Common myeloid progenitor, CD34-positive (primary cell): Measurements from ENCODE around the gene NAA40.

Source experiments
- CTCF ChIA-PET: fragments of 350-600 bp; sonication (Branson Sonifier 250); formaldehyde crosslinking; loops from one replicate; lab custom pipeline; 2021; ENCODE audit warnings: antibody characterized with exemption; lab: Charles Lee
- POLR2A ChIA-PET: fragments of 350-600 bp; sonication (Branson Sonifier 250); formaldehyde crosslinking; loops from one replicate; lab custom pipeline; 2021; ENCODE audit warnings: antibody characterized with exemption; lab: Charles Lee
- DNase-seq, 3 donors: peaks; one replicate each; pipeline versions ENCODE4 v3.0.0 to v3.0.0-alpha.2; 2013
- H3K27ac ChIP-seq, 2 experiments: 1 replicate in 1 of 2; 2 replicates in 1 of 2; pipeline ENCODE4 v1.7.0; 2013; ENCODE audit warnings: inconsistent platforms in 2 of 2, low read length in 2 of 2, mild to moderate bottlenecking in 2 of 2, low read depth in 1 of 2, moderate library complexity in 1 of 2; ENCODE audit not compliant: severe bottlenecking in 2 of 2, insufficient read depth in 1 of 2, poor library complexity in 1 of 2
- H3K27me3 ChIP-seq, 5 experiments: replicated peaks in 2 of 5; 1 replicate in 3 of 5; 2 replicates in 2 of 5; pipeline versions ENCODE4 v1.6.1 to v1.7.0; 2013; ENCODE audit warnings: low read length in 4 of 5, mild to moderate bottlenecking in 2 of 5, moderate library complexity in 2 of 5, inconsistent platforms in 1 of 5; ENCODE audit not compliant: insufficient read depth in 5 of 5, control insufficient read depth in 4 of 5
- H3K36me3 ChIP-seq, 4 experiments: 1 replicate in 2 of 4; 2 replicates in 2 of 4; pipeline versions ENCODE4 v1.6.1 to v1.7.0; 2013; ENCODE audit warnings: low read length in 3 of 4, control low read depth in 1 of 4, mild to moderate bottlenecking in 1 of 4; ENCODE audit not compliant: control insufficient read depth in 4 of 4, insufficient read depth in 4 of 4
- H3K4me1 ChIP-seq, 4 experiments: 1 replicate in 3 of 4; 2 replicates in 1 of 4; pipeline versions ENCODE4 v1.6.1 to v1.7.1; 2013; ENCODE audit warnings: low read length in 3 of 4, mild to moderate bottlenecking in 3 of 4, control low read depth in 1 of 4, inconsistent platforms in 1 of 4, moderate library complexity in 1 of 4; ENCODE audit not compliant: control insufficient read depth in 4 of 4, insufficient read depth in 4 of 4; ENCODE audit errors: control extremely low read depth in 1 of 4
- H3K4me3 ChIP-seq, 7 experiments: 1 replicate in 4 of 7; 2 replicates in 3 of 7; pipeline versions ENCODE4 v1.5.1 to v1.7.0; 2013; ENCODE audit warnings: mild to moderate bottlenecking in 7 of 7, low read length in 6 of 7, moderate library complexity in 6 of 7, inconsistent platforms in 2 of 7, low read depth in 2 of 7, control low read depth in 1 of 7; ENCODE audit not compliant: insufficient read depth in 4 of 7, control insufficient read depth in 1 of 7; ENCODE audit errors: extremely low read depth in 1 of 7
- H3K9me3 ChIP-seq, 5 experiments: 1 replicate in 4 of 5; 2 replicates in 1 of 5; pipeline versions ENCODE4 v1.6.1 to v1.7.1; 2013; ENCODE audit warnings: low read length in 4 of 5, mild to moderate bottlenecking in 2 of 5, inconsistent platforms in 1 of 5, low read depth in 1 of 5, moderate library complexity in 1 of 5; ENCODE audit not compliant: control insufficient read depth in 4 of 5, insufficient read depth in 2 of 5; ENCODE audit errors: control extremely low read depth in 1 of 5
- WGBS: methylation state at CpG from one replicate; pipeline ENCODE4 v1.1.5; 2013; ENCODE audit not compliant: insufficient coverage; 5-methylcytosine and 5-hydroxymethylcytosine counted together

NAA40 gene

DNA sequence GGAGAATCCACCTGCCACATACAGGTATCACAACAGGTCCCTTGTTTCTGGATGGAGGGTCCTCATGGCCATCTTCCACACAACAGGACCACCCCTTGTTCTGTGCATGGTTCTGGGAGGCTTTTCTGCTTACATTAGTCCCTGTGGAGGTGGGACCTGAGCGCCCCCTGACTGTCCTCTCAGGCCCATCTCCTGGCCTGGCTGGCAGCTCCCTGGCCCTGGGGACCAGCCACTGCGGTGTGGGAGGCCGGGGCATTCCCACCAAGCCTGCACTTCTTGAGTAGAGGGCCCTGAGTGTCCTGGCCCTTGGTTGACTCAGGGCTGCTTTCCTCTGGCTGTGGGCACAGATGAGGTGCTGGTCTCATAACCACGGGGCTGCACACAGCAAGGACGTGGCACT, 40.6 kb downstream of the NAA40 start:
- H3K27me3 ChIP-seq, result no peaks in the 10 kb centered on the region
- WGBS, result 92% methylated on average over 4 of the region's 5 CpGs
- DNase-seq, result no peak
- no peak overlapping the region for H3K27ac ChIP-seq
- peaks cover 2 to 19% (median 10%) of the 10 kb centered on the region in 4 experiments for H3K36me3 ChIP-seq
- CTCF ChIA-PET, result interaction anchor here (1.1 kb wide), 1 partner anchor 22 kb away, joined by 5 read pairs; no protein-coding TSS in a partner anchor
- POLR2A ChIA-PET, result no interaction called here
- no peaks in the 10 kb centered on the region for H3K9me3 ChIP-seq
- no peak overlapping the region for H3K4me3 ChIP-seq
- H3K4me1 ChIP-seq, result peaks cover 0 to 35% (median 29%) of the 10 kb centered on the region in 4 experiments

DNA sequence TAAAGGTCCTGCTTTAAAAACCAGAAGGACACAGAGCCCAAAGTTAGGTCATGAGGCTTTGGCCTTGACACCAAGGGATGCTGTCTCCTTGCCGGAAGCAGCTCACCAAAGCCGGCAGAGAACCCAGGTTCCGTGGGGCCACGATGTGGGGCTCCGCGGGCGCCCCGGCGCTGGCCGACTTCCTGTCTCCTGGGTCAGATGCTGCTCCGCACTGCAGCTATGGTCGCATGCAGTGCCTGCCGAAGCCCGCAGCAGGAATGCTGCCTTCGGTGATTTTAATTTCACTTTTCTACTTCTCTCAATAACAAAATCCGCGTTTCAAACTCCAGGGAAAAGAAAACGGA, 47.0 kb downstream of the NAA40 start:
- H3K4me1 ChIP-seq, result peaks cover 0 to 41% (median 33%) of the 10 kb centered on the region in 4 experiments
- no peaks in the 10 kb centered on the region for H3K27me3 ChIP-seq
- no peaks in the 10 kb centered on the region for H3K9me3 ChIP-seq
- H3K4me3 ChIP-seq, result peak overlapping the region; percentile 56 to 95 (median 86)
- H3K27ac ChIP-seq, result peak overlapping the region; percentile 61 to 90
- 0% methylated on average over 7 of the region's 18 CpGs for WGBS
- H3K36me3 ChIP-seq, result peaks cover 0 to 17% (median 12%) of the 10 kb centered on the region in 4 experiments
- ChIA-PET CTCF (no interaction called here), POLR2A (interaction anchor here (1.1 kb wide), 1 partner anchor 196 kb away, joined by 3 read pairs; no protein-coding TSS in a partner anchor)
- peak; percentile 25 to 61 (median 45) for DNase-seq

DNA sequence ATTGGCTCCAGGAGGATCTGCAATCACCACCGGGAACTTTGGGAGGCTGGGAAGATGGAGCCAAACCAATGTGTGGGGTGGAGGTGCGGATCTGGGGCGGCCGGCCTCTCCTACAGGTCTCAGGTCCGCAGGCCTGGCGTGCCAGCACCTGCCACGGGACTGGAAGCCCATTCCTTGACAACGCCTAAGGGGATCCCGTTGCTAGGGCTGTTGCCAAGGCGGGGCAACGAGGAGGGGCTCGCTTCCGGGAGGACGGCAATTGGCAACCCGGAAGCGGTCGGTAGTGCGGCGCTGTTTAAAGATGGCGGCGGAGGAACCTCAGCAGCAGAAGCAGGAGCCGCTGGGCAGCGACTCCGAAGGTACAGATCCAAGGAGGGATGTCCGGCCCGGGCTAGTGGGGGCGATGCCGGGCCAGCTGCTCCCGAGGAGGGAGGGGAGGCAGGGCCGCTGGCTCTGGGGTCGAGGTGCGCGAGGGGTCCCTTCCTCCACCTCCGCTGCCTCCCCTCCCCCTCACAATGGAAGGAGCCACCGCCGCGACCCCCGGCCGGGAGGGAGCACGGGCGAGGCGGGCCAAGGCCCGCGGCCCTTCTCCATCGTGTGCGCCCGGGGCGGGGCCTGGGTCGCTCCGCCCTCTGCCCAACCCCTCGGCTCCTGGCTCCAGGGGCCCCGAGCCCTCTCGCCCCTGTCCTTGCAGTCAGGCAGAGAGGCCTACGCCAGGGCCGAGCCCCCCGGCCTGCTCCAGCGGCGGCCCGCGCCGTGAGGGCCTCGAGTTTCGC, 47.5 kb downstream of the NAA40 start, which contains the start of gene OTUB1:
Gene OTUB1, plus strand, starts transcription at position 283 of the 776 bp plus-strand sequence. Its CDS starts 19 bp downstream, at position 302.
- H3K36me3 ChIP-seq, result peaks cover 0 to 23% (median 17%) of the 10 kb centered on the region in 4 experiments
- H3K4me3 ChIP-seq, result peak within 1 kb of the TSS; percentile 56 to 95 (median 86)
- ChIA-PET CTCF (interaction anchor here (5.5 kb wide), 1 partner anchor 15 kb away, joined by 32 read pairs; no protein-coding TSS in a partner anchor), POLR2A (interaction anchor here (1.1 kb wide), 1 partner anchor 195 kb away, joined by 3 read pairs; no protein-coding TSS in a partner anchor)
- WGBS, result 0% methylated on average over 44 of the region's 63 CpGs
- peak within 1 kb of the TSS; percentile 61 to 90 for H3K27ac ChIP-seq
- H3K9me3 ChIP-seq, result no peaks in the 10 kb centered on the region
- peak; percentile 89 to 91 (median 90) for DNase-seq
- H3K27me3 ChIP-seq, result no peaks in the 10 kb centered on the region
- H3K4me1 ChIP-seq, result peaks cover 0 to 38% (median 32%) of the 10 kb centered on the region in 4 experiments

DNA sequence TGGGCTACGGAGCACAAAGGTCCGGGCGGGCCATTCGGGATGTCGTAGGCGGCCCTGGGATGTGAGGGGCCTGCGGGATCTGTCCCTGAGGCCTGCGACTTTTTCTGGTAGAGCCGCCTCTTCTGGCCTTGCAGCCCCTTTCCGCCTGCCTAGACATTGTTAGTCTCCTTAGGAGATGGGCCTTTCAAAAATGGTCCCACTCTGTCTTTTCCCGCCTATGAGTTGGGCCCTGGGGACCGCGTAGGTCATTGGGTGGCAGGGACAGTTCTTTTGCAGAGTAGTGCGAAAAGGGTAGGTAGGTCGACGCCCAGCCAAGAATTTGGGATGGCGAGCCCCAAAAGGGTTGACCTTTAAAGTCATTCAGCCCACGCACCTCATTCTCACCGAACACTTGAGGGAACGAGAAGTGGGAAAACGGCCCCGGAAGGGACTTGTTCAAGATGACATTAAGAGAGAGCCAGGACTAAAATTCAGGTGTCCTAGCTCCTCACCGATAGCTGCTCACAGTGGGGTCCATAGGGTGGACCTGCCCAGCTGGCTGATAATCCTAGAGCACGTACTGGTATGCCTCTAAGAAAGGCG, 48.2 kb downstream of the NAA40 start:
- H3K27ac ChIP-seq, result peak overlapping the region; percentile 61 to 90
- no peaks in the 10 kb centered on the region for H3K9me3 ChIP-seq
- H3K27me3 ChIP-seq, result no peaks in the 10 kb centered on the region
- peak overlapping the region; percentile 56 to 95 (median 86) for H3K4me3 ChIP-seq
- peaks cover 0 to 33% (median 28%) of the 10 kb centered on the region in 4 experiments for H3K4me1 ChIP-seq
- ChIA-PET POLR2A (no interaction called here), CTCF (interaction anchor here (2.2 to 5.5 kb wide), 2 partner anchors 14 to 162 kb away, joined by 6 to 32 read pairs; no protein-coding TSS in a partner anchor)
- 55% methylated on average over 25 of the region's 25 CpGs for WGBS
- H3K36me3 ChIP-seq, result peaks cover 0 to 28% (median 19%) of the 10 kb centered on the region in 4 experiments
- DNase-seq, result no peak

DNA sequence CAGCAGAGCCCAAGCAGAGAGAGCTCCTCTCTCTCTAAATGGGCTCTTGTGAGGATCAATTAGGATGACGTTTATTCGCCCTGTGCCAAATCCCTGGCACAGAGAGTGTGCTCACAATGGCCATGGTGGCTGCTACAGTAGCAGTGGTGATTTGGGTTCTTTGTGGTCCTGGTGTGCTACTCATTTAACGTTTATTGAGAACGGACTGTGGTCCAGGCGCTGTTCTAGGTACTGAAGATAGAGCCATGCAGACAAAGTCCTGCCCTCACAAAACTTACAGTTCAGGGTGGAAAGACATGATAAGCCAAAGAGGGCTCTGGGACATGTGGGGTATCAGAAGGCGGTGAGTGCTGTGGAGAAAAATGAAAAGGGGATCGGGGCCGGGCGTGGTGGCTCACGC, 52.8 kb downstream of the NAA40 start:
- H3K27me3 ChIP-seq, result no peaks in the 10 kb centered on the region
- peaks cover 5 to 53% (median 33%) of the 10 kb centered on the region in 4 experiments for H3K36me3 ChIP-seq
- no peak for DNase-seq
- CTCF ChIA-PET, result interaction anchor here (5.5 kb wide), 1 partner anchor 9 kb away, joined by 32 read pairs; no protein-coding TSS in a partner anchor
- H3K4me3 ChIP-seq, result no peak overlapping the region
- H3K4me1 ChIP-seq, result peaks cover 0 to 12% (median 10%) of the 10 kb centered on the region in 4 experiments
- POLR2A ChIA-PET, result no interaction called here
- 94% methylated on average over 9 of the region's 10 CpGs for WGBS
- no peak overlapping the region for H3K27ac ChIP-seq
- H3K9me3 ChIP-seq, result no peaks in the 10 kb centered on the region

DNA sequence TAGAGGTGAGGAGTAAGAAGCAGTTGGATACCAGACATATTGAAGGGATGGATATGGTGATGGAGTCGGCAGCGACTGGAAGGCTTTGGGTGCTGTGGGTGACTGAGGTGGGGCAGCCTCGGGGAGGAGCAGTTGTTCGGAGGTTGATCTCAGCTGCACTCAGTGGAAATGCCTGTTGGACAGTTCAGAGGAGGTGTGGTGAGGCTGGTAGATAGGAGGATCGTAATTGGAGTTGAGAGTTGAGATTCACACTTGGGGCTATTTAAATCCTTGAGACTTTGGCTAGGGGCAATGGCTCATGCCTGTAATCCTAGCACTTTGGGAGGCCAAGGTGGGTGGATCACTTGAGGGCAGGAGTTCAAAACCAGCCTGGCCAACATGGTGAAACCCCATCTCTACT, 54.3 kb downstream of the NAA40 start:
- Histone ChIP-seq H3K4me1 (peaks cover 0 to 4% (median 2%) of the 10 kb centered on the region in 4 experiments), H3K36me3 (peaks cover 8 to 68% (median 46%) of the 10 kb centered on the region in 4 experiments), H3K4me3 (no peak overlapping the region), H3K27me3 (peaks cover 0 to 4% (median 0%) of the 10 kb centered on the region in 5 experiments), H3K9me3 (no peaks in the 10 kb centered on the region), H3K27ac (no peak overlapping the region)
- CTCF ChIA-PET, result no interaction called here
- POLR2A ChIA-PET, result no interaction called here
- DNase-seq, result no peak
- WGBS, result 97% methylated on average over 5 of the region's 5 CpGs
